ENCODE data around the gene TBC1D3B. TPM values are rescaled to one million over a fixed set of nuclear protein-coding genes. Genes with fewer than 3 reads are reported as not detected.

TBC1D3B gene
- total and polyA plus RNA-seq, 2 donors (not counting 3 experiments of a cell fraction or from before 2014, with no cell fraction given): 0.81 to 3.3 TPM

GRCh38 chr17:36196131-36196486 is 19.7 kb upstream of the TBC1D3B start:
- no peaks in the 10 kb centered on the region for H3K36me3 ChIP-seq (ENCODE audit: control insufficient read depth in 2 of 2, extremely low read depth in 1 of 2, insufficient read depth in 2 of 2, low read length in 2 of 2)
- H3K9ac ChIP-seq (replicated peaks; ENCODE audit: extremely low read depth, insufficient read depth, low read length): no peak overlapping the region
- H3K27me3 ChIP-seq (ENCODE audit: control insufficient read depth in 2 of 2, insufficient read depth in 2 of 2, low read length in 2 of 2): no peaks in the 10 kb centered on the region
- H3K9me3 ChIP-seq (replicated peaks; ENCODE audit: control insufficient read depth, insufficient read depth, low read length): no peaks in the 10 kb centered on the region
- no TSS peak for BruUV-seq (replicated peaks)
- ChIA-PET CTCF (interaction anchor here (1.3 kb wide), 1 partner anchor 13 kb away, joined by 4 read pairs; no protein-coding TSS in a partner anchor), POLR2A (no interaction called here)
- intact Hi-C loops (cut with micrococcal nuclease): no loop called here
- H3K4me3 ChIP-seq (replicated peaks in 1 of 3; ENCODE audit: insufficient read depth in 1 of 3, low read depth in 1 of 3, low read length in 3 of 3): no peak overlapping the region
- no peaks in the 10 kb centered on the region for H3K9me1 ChIP-seq (replicated peaks; ENCODE audit: control insufficient read depth, extremely low read depth, insufficient read depth, low read length)
- no peak for DNase-seq (ENCODE audit: low read depth, low spot score)
- no peak overlapping the region for H3K4me2 ChIP-seq (ENCODE audit: insufficient read depth, low read length)
- H2AFZ ChIP-seq (ENCODE audit: low read depth, low read length): no peak overlapping the region
- TF ChIP-seq MAX (IDR thresholded peaks at IDR 0.05; ENCODE audit: insufficient read depth, insufficient read length) (no peak), POLR2A (IDR thresholded peaks at IDR 0.05; ENCODE audit: low read depth, low read length) (no peak), FOS (IDR thresholded peaks at IDR 0.05; ENCODE audit: borderline replicate concordance, insufficient read depth, low read length) (no peak), GATA2 (IDR thresholded peaks at IDR 0.05; ENCODE audit: insufficient read depth, insufficient read length, low read depth, low read length) (no peak), MYC (IDR thresholded peaks at IDR 0.05; ENCODE audit: low read depth, low read length) (no peak), JUN (IDR thresholded peaks at IDR 0.05; ENCODE audit: borderline replicate concordance, insufficient read depth, insufficient read length, low read depth) (no peak), POLR2AphosphoS5 (IDR thresholded peaks at IDR 0.05; ENCODE audit: insufficient read depth, low read depth, low read length) (no peak), EZH2 (IDR thresholded peaks at IDR 0.05; ENCODE audit: borderline replicate concordance, low read depth, low read length, severe bottlenecking) (no peak)
- TF ChIP-seq, protein P1, sequence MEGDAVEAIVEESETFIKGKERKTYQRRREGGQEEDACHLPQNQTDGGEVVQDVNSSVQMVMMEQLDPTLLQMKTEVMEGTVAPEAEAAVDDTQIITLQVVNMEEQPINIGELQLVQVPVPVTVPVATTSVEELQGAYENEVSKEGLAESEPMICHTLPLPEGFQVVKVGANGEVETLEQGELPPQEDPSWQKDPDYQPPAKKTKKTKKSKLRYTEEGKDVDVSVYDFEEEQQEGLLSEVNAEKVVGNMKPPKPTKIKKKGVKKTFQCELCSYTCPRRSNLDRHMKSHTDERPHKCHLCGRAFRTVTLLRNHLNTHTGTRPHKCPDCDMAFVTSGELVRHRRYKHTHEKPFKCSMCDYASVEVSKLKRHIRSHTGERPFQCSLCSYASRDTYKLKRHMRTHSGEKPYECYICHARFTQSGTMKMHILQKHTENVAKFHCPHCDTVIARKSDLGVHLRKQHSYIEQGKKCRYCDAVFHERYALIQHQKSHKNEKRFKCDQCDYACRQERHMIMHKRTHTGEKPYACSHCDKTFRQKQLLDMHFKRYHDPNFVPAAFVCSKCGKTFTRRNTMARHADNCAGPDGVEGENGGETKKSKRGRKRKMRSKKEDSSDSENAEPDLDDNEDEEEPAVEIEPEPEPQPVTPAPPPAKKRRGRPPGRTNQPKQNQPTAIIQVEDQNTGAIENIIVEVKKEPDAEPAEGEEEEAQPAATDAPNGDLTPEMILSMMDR (IDR thresholded peaks at IDR 0.05; ENCODE audit: extremely low read depth in 1 of 2, insufficient read depth in 1 of 2, low read depth in 1 of 2, low read length in 2 of 2): no peak
- H3K4me1 ChIP-seq (ENCODE audit: control insufficient read depth, extremely low read depth, insufficient read depth, low read length): no peaks in the 10 kb centered on the region
- FAIRE-seq: no peak
- dilution Hi-C loops (cut with MboI; ENCODE audit: extremely low pct_ligation_motif_present, low sequenced_read_pairs): no loop called here
- no peaks in the 10 kb centered on the region for H3K79me2 ChIP-seq (ENCODE audit: control insufficient read depth, insufficient read depth, low read length)
- no peaks in the 10 kb centered on the region for H4K20me1 ChIP-seq (replicated peaks; ENCODE audit: control insufficient read depth, extremely low read depth, insufficient read depth, low read length)
- H3K27ac ChIP-seq (ENCODE audit: insufficient read depth, low read depth, low read length): no peak overlapping the region

Data from endothelial cell of umbilical vein (primary cell).